PC-3 (cell line): ENCODE data around the gene PALS1.

Experiments used
- EZH2 ChIP-seq: fragments of 300-600 bp; sonication (generic); IDR thresholded peaks from one replicate; pipeline ENCODE4 v1.6.1; 2017; ENCODE audit warnings: antibody characterized with exemption, mild to moderate bottlenecking, low read length; ENCODE audit not compliant: unreplicated experiment
- EZH2phosphoT487 ChIP-seq: fragments of 300-600 bp; sonication (generic); IDR thresholded peaks from 2 replicates; pipeline ENCODE4 v1.6.1; 2018; ENCODE audit warnings: mild to moderate bottlenecking, antibody characterized with exemption, low read length, borderline replicate concordance
- TF ChIP-seq, protein P1 (sequence below): fragments of 300-600 bp; sonication (generic); conservative IDR thresholded peaks from 2 replicates; pipeline ENCODE4 v1.5.1; 2017; ENCODE audit warnings: antibody characterized with exemption, low read depth, mild to moderate bottlenecking, low read length

DNA sequence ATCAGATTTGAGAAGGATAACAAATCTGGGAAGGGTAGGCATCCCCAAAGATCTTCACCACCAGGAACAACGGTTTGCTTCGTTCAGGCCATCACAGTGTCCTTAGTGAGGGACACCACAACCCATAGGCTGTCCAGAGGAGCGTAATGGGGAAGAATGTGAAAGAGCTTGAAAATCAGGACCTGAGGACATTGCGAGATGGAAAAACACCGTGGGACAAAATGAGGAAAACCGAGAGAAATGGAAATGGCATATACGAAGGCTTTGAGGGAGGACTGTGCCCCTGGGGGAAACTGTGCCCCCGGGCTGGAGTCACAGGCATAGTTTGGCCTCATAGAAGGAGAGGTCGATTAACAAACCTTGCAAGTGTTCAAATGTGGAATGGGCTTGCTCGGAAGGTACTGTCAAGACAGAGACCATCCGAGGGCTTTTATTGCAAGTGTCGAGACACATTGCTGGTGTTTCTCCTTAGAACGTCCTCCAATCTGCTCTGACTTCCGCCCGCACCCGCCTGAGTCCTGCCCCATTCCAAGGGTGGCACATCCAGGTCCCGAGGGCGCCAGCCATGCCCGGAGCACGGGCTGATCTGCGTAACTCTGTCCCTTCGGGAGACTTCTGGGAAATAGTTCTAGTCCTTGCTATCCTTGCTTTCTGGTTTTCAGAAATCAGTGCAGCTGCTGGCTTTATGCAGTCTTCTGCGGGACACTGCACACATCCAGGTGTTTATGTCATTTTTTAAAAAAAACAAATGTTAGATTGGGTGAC lies 885 bp upstream of the PALS1 start:
- TF ChIP-seq, protein P1, sequence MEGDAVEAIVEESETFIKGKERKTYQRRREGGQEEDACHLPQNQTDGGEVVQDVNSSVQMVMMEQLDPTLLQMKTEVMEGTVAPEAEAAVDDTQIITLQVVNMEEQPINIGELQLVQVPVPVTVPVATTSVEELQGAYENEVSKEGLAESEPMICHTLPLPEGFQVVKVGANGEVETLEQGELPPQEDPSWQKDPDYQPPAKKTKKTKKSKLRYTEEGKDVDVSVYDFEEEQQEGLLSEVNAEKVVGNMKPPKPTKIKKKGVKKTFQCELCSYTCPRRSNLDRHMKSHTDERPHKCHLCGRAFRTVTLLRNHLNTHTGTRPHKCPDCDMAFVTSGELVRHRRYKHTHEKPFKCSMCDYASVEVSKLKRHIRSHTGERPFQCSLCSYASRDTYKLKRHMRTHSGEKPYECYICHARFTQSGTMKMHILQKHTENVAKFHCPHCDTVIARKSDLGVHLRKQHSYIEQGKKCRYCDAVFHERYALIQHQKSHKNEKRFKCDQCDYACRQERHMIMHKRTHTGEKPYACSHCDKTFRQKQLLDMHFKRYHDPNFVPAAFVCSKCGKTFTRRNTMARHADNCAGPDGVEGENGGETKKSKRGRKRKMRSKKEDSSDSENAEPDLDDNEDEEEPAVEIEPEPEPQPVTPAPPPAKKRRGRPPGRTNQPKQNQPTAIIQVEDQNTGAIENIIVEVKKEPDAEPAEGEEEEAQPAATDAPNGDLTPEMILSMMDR = no peak
- TF ChIP-seq EZH2phosphoT487 (no peak), EZH2 (no peak)
